GM19025 (cell line): ENCODE data around the gene C1orf226.

Experiments used
- ATAC-seq: cut with Tn5 transposase; IDR thresholded peaks from one replicate; pipeline ENCODE4 v1.9.1; 2021; ENCODE audit warnings: mild to moderate bottlenecking, low read depth, moderate library complexity; ENCODE audit not compliant: unreplicated experiment

C1orf226 gene

DNA sequence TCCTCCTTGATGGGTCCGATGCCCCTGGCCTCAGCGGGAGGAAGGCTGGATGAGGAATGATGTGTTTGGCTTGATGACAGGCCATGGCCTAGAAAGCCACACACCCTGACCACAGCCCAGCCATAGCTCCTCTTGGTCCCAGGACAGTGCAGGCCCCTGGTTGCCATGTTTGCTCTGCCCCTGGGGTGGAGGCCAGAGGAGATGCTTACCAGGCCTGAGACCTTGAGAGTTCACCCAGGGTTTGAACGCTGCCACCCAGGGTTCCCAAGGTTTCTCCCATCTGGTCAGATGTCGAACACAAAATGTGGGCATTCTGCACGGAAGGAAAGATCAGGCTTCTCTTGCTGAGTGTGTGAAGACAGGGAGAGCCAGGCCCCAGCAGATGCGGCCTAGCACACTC is 2.6 kb downstream of the C1orf226 start:
- no peak for ATAC-seq

DNA sequence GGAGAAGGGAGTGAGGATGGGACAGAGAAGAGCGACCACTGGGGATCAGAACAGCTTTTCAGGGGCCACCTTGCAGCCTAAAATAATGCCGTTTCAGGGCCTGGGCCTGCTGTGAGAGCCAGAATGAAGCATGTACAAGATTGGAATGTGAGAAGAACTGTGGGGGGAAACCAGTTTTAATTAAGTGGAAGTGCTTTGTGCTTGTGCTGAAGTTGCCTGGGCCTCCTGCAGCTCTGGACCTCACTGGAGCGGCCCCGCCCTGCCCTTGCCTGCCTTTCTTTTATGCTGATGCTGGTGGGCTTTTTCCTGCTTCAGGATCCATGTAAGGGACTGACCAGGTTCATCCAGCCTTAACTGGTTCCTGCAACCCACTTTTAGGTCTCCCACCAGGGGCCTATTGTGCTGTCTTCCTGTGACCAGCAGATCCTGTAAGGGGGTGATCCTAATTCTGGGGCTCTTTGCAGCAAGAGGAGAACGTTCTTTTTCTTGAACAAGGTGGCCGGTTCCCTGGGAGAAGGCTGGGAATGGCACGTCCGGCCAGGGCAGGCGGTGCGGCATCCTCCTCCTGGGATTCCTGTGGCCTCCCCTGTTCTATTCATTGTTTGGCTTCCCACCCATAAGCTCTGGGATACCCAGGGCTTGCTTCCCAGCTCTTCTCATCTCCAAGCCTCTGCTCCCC is 3.2 kb downstream of the C1orf226 start:
- ATAC-seq = no peak

DNA sequence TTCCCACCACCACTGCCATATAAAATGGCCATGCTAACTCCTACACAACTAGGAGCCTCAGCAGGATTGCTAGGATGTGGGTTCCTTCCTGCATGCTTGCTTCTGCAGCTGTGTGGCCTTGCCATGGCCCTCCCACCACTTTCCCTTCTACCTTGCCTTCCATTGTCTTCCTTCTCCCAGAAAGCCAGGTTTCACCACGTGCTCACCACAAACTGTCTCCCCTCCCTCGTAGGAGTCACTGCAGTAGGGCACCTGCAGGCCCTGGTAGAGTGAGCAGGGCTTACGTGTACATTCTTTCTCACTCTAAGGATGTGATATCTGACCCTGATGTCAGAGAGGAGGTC is 3.7 kb downstream of the C1orf226 start:
- no peak for ATAC-seq

- no peak for ATAC-seq
Measured at GRCh38 chr1:162385702-162386101, 4.2 kb downstream of the C1orf226 start.

DNA sequence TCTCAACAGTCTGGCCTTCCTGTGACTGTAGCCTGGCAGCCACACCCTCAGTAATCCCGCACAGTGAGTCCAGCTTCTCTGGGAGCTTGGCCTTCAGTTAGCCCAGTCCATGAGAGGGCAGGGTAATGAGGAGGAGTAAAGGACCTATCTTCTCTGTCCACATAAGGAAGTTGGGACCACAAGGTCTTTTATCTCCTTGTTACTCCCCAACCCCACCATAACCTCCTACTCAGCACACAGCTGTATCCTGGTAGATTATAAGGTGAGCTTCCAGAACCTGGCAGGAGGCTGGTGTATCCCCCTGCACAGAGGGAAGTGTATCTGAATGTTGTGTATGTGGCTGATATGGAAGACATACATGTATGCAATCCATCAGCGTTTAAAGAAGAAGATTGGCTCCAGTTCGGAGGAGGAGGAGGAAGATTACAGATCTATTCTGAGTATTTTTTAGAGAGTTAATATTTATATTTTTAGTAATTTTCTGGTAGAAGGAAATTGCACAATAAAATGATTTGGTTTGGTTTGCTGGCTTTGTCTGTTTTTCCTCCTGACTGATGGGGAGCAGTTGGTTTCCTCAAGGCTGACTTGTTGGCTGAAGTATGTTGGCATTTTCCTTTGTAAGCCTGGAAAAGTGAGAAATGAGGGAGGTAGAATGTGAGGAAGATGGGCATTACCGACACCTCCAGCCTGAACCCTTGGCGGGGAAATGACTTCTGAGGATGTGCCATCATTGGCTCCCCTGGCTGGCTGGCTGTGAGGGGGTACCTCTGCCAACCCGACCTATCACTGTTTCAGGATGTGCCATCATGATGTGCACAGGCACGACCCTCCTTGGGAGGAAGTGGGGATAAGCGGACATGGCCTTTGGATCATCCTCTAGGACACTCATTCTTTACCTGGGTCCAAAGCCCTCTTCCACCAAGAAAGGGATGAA is 5.0 kb downstream of the C1orf226 start:
- no peak for ATAC-seq

- no peak for ATAC-seq
Measured at GRCh38 chr1:162387226-162388082, 5.9 kb downstream of the C1orf226 start.

GRCh38 chr1:162388083-162388594 is 6.6 kb downstream of the C1orf226 start:
- ATAC-seq = no peak

DNA sequence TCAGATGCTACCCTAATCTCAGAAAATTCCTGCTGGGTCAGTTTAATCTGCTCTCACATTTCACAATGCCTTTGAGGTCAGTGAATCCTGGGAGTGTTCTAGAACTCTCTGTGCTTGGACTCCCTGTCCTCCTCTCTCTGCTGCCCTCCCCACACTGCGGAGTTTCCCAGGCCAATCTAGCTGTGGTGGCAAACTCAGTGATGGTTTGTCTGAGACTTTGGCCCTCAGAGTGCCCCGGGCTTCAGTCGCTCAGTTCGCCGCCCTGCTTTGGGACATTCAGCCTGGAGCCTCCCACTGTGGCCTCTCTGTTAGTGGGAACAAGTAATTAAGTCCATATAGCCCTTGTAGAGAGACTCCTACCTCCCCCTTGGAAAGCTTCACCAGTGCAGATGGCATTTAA is 7.1 kb downstream of the C1orf226 start:
- no peak for ATAC-seq

GRCh38 chr1:162389021-162389818 is 7.7 kb downstream of the C1orf226 start:
- no peak for ATAC-seq

- no peak for ATAC-seq
Measured at GRCh38 chr1:162389971-162390370, 8.4 kb downstream of the C1orf226 start.

- ATAC-seq = no peak
Measured at GRCh38 chr1:162390396-162391185, 9.1 kb downstream of the C1orf226 start.

DNA sequence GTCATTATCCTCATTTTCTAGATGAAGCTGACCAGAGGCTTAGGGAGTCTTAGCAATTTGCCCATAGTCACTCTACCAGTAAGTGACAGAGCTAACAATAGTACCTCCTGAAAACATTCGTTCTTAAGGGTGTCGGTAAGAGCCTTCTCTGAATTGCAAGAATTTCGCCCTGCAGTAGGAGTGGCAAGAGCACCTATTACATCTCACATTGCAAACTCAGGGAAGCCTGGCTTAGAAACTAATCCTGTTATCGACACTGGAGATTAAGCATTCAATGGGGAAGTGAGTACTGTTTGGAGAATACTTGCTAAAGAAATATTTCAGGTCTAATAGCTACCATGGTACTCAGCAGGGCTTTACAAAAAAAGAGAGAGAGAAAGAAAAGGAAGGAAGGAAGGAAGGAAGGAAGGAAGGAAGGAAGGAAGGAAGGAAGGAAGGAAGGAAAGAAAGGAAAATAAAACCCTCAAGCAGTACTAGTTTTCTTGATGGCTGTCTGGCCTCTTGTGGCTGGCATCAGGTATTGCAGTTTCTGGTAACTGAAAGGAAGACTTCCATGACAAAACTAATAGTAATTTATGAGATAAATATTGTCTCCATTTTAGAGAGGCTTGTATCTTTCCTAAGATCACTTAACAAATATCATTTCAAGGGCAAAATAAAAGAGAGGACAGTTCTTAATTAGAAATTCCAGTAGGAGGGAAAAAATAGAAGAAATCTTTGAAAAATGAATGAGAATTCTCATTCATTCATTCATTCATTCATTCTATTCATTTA is 10.4 kb downstream of the C1orf226 start:
- no peak for ATAC-seq

GRCh38 chr1:162396201-162396906 is 14.8 kb downstream of the C1orf226 start:
- no peak for ATAC-seq

DNA sequence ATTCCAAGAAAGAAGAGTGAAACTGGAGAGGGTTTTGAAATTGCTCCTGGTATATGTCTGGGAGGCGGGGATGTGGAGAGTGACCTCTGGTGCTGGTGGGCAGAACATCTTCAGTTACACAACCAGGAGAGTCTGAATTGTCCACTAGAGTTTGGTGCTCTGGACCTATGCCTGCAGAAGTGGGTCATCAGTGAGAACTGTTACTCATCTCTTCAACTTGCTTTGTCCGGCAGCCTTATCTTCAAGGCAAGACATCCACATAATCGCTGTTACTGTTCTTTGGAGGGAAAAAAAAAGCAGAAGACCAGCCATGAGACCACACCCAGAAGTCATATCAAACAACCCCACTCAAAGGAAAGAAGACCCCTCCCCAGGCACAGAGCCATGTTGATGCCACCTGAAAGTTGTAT is 15.5 kb downstream of the C1orf226 start:
- no peak for ATAC-seq

DNA sequence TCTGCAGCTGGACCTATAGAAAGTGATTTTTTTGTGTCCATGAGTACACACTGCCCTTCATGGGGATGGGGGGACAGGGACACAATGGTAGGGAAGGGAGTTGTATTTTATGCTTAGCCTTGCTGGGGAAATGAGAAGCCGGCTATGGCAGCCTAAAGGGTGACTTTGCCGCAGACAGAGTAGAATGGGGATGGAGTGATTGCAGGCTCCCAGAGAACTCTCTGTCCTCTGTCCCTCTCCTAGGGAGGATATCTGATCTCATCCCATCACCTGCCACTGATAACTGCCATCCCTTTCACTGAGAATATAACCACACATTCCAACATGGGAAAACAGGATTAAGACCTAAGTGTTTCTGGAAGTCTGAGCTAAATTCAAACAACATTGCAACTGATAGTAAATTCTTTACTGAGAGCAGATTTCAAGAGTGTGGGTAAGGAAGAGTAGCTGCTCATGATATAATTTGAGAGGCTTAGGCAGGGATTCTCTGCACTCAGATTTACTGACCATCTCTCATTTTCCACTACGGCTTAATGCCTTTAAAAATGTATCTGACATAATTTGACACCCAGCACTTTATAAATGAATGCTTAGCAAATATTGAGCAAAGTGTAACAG is 16.5 kb downstream of the C1orf226 start:
- ATAC-seq = no peak

- ATAC-seq = no peak
Measured at GRCh38 chr1:162398999-162399580, 17.6 kb downstream of the C1orf226 start.

GRCh38 chr1:162400790-162401355 is 19.3 kb downstream of the C1orf226 start:
- no peak for ATAC-seq
